Measurements from ENCODE around the gene RRAGC.

DNA sequence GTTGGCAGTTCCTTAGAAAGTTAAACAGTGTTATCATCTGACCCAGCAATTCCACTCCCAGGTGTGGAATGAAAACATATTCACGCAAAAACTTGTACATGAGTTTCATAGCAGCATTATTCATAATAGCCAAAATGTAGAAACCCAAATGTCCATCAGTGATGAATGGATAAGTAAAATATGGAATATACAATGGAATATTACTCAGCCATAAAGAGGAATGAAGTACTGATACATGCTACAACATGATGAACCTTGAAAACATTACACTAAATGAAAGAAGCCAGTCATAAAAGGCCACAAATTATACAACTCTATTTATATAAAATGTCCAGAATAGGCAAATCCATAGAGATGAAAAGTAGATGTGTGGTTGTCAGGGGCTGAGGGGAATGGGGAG is 53.5 kb downstream of the RRAGC start:
- TF ChIP-seq TAF1 (IDR thresholded peaks at IDR 0.05; ENCODE audit: low read depth) (no peak), EP300 (IDR thresholded peaks at IDR 0.05; ENCODE audit: borderline replicate concordance) (no peak)
- TF ChIP-seq, protein P1, sequence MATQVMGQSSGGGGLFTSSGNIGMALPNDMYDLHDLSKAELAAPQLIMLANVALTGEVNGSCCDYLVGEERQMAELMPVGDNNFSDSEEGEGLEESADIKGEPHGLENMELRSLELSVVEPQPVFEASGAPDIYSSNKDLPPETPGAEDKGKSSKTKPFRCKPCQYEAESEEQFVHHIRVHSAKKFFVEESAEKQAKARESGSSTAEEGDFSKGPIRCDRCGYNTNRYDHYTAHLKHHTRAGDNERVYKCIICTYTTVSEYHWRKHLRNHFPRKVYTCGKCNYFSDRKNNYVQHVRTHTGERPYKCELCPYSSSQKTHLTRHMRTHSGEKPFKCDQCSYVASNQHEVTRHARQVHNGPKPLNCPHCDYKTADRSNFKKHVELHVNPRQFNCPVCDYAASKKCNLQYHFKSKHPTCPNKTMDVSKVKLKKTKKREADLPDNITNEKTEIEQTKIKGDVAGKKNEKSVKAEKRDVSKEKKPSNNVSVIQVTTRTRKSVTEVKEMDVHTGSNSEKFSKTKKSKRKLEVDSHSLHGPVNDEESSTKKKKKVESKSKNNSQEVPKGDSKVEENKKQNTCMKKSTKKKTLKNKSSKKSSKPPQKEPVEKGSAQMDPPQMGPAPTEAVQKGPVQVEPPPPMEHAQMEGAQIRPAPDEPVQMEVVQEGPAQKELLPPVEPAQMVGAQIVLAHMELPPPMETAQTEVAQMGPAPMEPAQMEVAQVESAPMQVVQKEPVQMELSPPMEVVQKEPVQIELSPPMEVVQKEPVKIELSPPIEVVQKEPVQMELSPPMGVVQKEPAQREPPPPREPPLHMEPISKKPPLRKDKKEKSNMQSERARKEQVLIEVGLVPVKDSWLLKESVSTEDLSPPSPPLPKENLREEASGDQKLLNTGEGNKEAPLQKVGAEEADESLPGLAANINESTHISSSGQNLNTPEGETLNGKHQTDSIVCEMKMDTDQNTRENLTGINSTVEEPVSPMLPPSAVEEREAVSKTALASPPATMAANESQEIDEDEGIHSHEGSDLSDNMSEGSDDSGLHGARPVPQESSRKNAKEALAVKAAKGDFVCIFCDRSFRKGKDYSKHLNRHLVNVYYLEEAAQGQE (IDR thresholded peaks at IDR 0.05; ENCODE audit: low read depth) = no peak
- TF ChIP-seq, protein P2, sequence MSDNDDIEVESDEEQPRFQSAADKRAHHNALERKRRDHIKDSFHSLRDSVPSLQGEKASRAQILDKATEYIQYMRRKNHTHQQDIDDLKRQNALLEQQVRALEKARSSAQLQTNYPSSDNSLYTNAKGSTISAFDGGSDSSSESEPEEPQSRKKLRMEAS (IDR thresholded peaks at IDR 0.05) = no peak

All from Ishikawa (cell line).